ENCODE measurements around the gene PVR.
A peak's percentile ranks its signal among the peaks of the same experiment; 100 is the strongest.
"Not testable (repeated sequence)": the region's sequence is repeated elsewhere in the genome, so short reads cannot be mapped to it uniquely, and the experiment has no call there.

The PVR gene

GRCh38 chr19:44704982-44705381, 61.3 kb downstream of the PVR start:
- no peak for DNase-seq

- DNase-seq: no peak
Observed at GRCh38 chr19:44705502-44706010, 61.8 kb downstream of the PVR start.

- no peak for DNase-seq
Observed at GRCh38 chr19:44706506-44707236, 63.0 kb downstream of the PVR start.

- DNase-seq: no peak
Observed at GRCh38 chr19:44707794-44708193, 64.1 kb downstream of the PVR start.

GRCh38 chr19:44708940-44709339, 65.2 kb downstream of the PVR start:
- DNase-seq: no peak

- DNase-seq: not testable (repeated sequence)
Observed at GRCh38 chr19:44709434-44710266, 65.9 kb downstream of the PVR start.

- no peak for DNase-seq
Observed at GRCh38 chr19:44710483-44710882, 66.8 kb downstream of the PVR start.

GRCh38 chr19:44712864-44713515, 69.3 kb downstream of the PVR start:
- DNase-seq: peak in 1 of 2 experiments; percentile 4
